ENCODE measurements around the gene PBLD. TPM values are rescaled to one million over a fixed set of nuclear protein-coding genes. Genes with fewer than 3 reads are reported as not detected.

The PBLD gene
- total and polyA plus RNA-seq, 9 of the 15 experiments (the other 6 are each of a cell fraction or from before 2014, with no cell fraction given) = 1.2 to 4.3 (median 2.5) TPM

GRCh38 chr10:68364101-68364886 is 31.6 kb upstream of the PBLD start:
- no peaks in the 10 kb centered on the region for H3K4me1 ChIP-seq (replicated peaks in 1 of 2; ENCODE audit: control insufficient read depth in 2 of 2, insufficient read depth in 2 of 2, low read length in 2 of 2)
- no peak for FAIRE-seq
- POLR2A ChIA-PET = interaction anchor here (1.0 kb wide), 1 partner anchor 12 kb away, joined by 3 read pairs; no protein-coding TSS in a partner anchor
- no peak overlapping the region for H3K4me3 ChIP-seq
- no peaks in the 10 kb centered on the region for H3K27me3 ChIP-seq (ENCODE audit: control insufficient read depth in 2 of 2, insufficient read depth in 2 of 2, low read length in 2 of 2)
- H2AFZ ChIP-seq (ENCODE audit: low read depth, low read length) = no peak overlapping the region
- no peak overlapping the region for H3K9ac ChIP-seq (ENCODE audit: insufficient read depth in 1 of 2, low read depth in 2 of 2, low read length in 2 of 2)
- in situ Hi-C loops (cut with MboI) = no loop called here
- no peaks in the 10 kb centered on the region for H3K79me2 ChIP-seq (ENCODE audit: control insufficient read depth, insufficient read depth, low read length)
- TF ChIP-seq ZNF407 (IDR thresholded peaks at IDR 0.05; ENCODE audit: low read depth) (no peak), CTCF (IDR thresholded peaks at IDR 0.05 in 2 of 3, conservative IDR thresholded peaks at IDR 0.05 in 1 of 3; ENCODE audit: insufficient read depth in 2 of 3, low read depth in 1 of 3, low read length in 3 of 3) (no peak), PHF8 (IDR thresholded peaks at IDR 0.05; ENCODE audit: borderline replicate concordance, low read length) (no peak), POLR3A (IDR thresholded peaks at IDR 0.05; ENCODE audit: borderline replicate concordance, extremely low read depth, insufficient read depth, insufficient read length) (no peak), HNRNPUL1 (IDR thresholded peaks at IDR 0.05; ENCODE audit: low read length) (no peak), CEBPG (CRISPR knock-in tag; IDR thresholded peaks at IDR 0.05) (no peak), CEBPG (tag; conservative IDR thresholded peaks at IDR 0.05 in 1 of 2, IDR thresholded peaks at IDR 0.05 in 1 of 2) (0 out of 4 replicates have a peak, but pooled peaks of 1 of the 2 experiments have one; percentile 5), POLR2B (IDR thresholded peaks at IDR 0.05; ENCODE audit: low read depth, partially characterized antibody) (no peak)
- 49% methylated on average over 3 of the region's 3 CpGs for WGBS (ENCODE audit: insufficient coverage, low coverage, missing lambda C conversion rate)
- no peak overlapping the region for H3K4me2 ChIP-seq (ENCODE audit: insufficient read depth, low read length)
- H3K9me1 ChIP-seq (ENCODE audit: control insufficient read depth, insufficient read depth, low read length) = no peaks in the 10 kb centered on the region
- intact Hi-C loops (cut with micrococcal nuclease) = no loop called here
- H3K9me3 ChIP-seq (replicated peaks; ENCODE audit: control insufficient read depth, insufficient read depth, low read depth, low read length) = no peaks in the 10 kb centered on the region
- no TSS peak for BruUV-seq (replicated peaks)
- H4K20me1 ChIP-seq (replicated peaks; ENCODE audit: control insufficient read depth, insufficient read depth, low read length) = no peaks in the 10 kb centered on the region
- no peak for DNase-seq (ENCODE audit: extremely low read depth in 1 of 4, low spot score in 3 of 4)
- peaks cover 34% of the 10 kb centered on the region for H3K36me3 ChIP-seq (ENCODE audit: control insufficient read depth, insufficient read depth, low read length)
- ATAC-seq = no peak; the same call in 2 of the 3 replicates
- CTCF ChIA-PET (ENCODE audit: low intra/inter-chr PET ratio) = interaction anchor here (0.6 kb wide), 1 partner anchor 27 kb away, joined by 3 read pairs; no protein-coding TSS in a partner anchor
- H3K27ac ChIP-seq (ENCODE audit: extremely low read depth, low read depth, low read length) = no peak overlapping the region
